ENCODE data around the gene OR5AR1.
"Not testable (repeated sequence)": the region's sequence is repeated elsewhere in the genome, so short reads cannot be mapped to it uniquely, and the experiment has no call there.

The OR5AR1 gene

GRCh38 chr11:56663386-56663785, at the start of gene OR5AR1:
Gene OR5AR1 (plus strand): TSS chr11:56663686. CDS start chr11:56663686, 0 bp downstream.
- no peak for DNase-seq

DNA sequence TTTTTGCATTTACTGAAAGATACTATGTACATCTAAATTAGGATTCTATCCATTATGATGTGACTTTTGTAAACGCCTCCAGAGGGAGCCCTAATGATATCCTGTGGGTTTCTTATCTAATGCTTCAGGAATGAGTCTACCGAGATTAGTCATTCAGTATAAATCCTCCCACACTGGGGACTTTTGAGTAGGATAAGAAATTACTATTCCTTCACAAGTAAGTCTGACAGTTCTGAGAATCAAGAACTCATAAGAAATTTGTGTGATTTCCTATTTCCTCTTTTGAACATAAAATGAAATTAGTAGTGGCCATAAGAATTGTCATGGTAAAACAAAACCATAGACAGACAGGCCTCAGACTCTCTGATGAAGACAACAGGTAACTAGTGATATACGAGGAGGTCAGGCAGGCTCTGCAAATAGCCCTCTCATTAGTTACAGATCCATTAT, 38.8 kb upstream of the OR5AR1 start:
- DNase-seq = no peak

- no peak for DNase-seq
Measured at GRCh38 chr11:56625946-56626345, 37.5 kb upstream of the OR5AR1 start.

- DNase-seq = no peak
Measured at GRCh38 chr11:56632329-56632728, 31.2 kb upstream of the OR5AR1 start.

DNA sequence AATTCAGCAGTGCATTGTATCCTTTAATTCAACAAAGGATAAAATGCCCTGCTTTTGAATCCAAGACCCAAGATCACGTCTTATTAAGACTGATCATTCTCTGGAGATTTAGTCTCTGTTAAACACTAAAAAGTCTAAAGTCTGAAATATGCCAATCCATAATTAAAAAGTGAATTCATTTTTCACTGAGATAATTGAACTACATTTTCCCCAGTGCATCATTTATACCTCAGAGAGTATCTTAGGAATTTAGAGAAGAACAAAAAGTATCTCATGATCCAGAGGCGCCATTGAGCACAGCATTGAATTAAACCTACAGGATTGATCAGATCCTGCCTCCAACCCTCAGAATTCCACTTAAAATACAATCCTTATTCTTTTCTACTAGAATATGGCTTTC, 26.6 kb upstream of the OR5AR1 start:
- DNase-seq = no peak

DNA sequence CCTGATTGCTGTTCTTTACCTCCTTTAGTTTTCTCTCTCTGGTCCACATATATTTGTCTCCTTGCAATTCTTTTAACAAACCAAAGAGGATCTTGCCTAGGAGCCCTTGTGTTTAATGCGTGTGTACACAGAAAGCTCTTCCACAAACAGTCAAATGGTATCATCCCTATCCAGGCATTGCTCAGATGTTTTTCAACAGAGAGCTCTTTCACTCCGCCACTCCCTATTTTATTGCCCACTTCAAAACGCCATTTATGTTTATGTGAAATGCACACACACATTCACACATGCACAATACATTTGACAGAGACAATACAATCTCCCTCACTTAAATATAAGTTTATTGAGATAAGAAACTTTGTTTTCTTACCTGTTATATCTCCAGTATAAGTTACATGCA, 26.0 kb upstream of the OR5AR1 start:
- DNase-seq = no peak

- no peak for DNase-seq
Measured at GRCh38 chr11:56642339-56642738, 21.1 kb upstream of the OR5AR1 start, which contains the start of gene OR5AP2. Gene OR5AP2 (minus strand): TSS chr11:56642439. CDS start chr11:56642439, 0 bp downstream.

GRCh38 chr11:56659755-56660154, 3.7 kb upstream of the OR5AR1 start:
- no peak for DNase-seq

DNA sequence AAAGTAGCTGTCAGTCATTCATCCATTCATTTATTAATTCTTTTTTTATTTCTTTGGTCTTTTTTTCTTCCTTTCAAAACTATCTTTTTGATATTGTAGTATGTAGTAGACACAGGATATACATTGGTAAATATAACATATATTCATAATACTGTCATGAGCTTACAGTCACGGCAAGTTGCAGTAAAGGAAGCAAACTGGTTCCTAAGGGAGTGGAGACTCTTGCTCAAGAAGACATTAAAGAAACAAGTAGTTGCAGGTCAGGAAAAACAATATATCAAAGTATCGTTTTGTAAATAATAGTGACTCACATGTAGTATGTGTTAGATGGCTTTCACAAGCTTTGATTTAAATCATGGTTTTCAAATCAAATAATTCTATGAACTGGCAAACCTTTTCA, 7.5 kb downstream of the OR5AR1 start:
- no peak for DNase-seq

DNA sequence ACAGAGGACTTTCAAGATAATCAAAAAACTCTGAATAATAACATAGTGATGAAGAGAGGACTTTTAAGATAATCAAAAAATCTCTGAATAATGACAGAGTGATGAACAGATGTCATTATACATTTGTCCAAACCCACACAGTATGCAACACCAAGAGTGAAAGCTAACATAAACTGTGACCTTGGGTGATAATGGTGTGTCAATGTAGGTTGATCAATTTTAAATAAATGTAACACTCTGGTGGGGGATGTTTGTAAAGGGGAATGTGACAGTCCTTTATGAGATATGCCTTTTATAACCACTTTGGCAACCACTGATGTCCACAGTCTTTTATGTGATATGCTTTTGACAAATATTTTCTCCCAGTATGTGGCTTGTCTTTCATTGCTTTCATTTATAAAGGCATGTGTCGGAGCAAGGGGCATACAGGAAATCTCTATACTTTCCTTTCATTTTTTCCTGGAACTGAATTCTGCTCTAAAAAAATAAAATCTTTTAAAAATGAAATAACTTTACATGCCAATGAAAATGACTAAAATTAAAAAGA, 25.1 kb downstream of the OR5AR1 start:
- DNase-seq = no peak

- DNase-seq = not testable (repeated sequence)
Measured at GRCh38 chr11:56691179-56691578, 27.7 kb downstream of the OR5AR1 start.

DNA sequence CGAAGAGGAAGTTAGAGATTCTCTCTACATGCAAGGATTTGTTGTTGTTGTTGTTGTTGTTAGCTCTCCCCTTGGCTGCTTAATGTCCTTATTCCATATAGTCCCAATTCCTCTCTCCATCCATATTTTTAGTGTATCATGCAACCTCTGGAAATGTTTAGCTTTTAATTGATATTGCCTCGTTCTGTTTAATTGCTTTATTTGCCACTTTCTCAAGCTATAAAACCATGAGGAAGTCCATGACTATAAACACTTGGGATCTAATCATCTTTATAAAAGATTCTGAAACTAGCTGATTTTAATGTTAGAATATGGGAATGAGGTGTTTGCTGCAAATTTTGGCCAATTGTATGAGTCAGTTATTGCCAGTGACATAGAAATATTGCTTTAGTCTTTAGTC, 29.9 kb downstream of the OR5AR1 start:
- DNase-seq = no peak

DNA sequence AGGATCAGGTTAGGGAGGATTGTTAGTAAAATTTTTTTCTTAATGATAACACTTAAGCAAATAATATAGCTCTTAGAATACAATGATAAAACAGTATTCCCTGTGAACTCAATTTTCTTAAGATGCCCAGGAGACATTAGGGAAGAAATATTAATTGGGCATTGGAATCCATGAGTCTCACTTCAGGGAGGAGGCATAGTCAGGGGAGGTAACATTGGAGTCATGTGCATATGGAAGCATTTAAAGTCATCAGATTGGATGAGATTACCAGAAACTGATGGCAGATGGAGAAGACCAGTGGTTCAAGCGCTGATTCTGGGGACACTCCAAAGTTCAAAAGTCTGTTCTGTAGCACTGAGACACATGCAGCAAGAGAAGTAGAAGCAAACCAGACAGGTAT, 35.3 kb downstream of the OR5AR1 start, which contains the start of gene OR9G1:
Gene OR9G1 (plus strand): TSS at position 301 of the 400 bp plus-strand sequence. CDS start 1,293 bp downstream, outside the sequence.
- DNase-seq = no peak

- DNase-seq = no peak
Measured at GRCh38 chr11:56700242-56700913, 36.9 kb downstream of the OR5AR1 start.

DNA sequence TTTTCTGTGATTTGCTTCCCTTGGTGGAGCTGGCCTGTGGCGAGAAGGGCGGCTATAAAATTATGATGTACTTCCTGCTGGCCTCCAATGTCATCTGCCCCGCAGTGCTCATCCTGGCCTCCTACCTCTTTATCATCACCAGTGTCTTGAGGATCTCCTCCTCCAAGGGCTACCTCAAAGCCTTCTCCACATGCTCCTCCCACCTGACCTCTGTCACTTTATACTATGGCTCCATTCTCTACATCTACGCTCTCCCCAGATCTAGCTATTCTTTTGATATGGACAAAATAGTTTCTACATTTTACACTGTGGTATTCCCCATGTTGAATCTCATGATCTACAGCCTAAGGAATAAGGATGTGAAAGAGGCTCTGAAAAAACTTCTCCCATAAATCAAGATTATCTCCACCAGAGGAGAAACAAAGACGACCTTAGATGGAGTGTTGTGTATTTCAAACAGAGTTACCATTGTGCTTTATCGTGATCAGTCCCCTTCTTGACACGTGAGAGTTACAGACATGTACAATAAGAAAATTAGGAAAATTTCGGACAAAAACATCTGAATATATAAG, 37.5 kb downstream of the OR5AR1 start:
- no peak for DNase-seq

DNA sequence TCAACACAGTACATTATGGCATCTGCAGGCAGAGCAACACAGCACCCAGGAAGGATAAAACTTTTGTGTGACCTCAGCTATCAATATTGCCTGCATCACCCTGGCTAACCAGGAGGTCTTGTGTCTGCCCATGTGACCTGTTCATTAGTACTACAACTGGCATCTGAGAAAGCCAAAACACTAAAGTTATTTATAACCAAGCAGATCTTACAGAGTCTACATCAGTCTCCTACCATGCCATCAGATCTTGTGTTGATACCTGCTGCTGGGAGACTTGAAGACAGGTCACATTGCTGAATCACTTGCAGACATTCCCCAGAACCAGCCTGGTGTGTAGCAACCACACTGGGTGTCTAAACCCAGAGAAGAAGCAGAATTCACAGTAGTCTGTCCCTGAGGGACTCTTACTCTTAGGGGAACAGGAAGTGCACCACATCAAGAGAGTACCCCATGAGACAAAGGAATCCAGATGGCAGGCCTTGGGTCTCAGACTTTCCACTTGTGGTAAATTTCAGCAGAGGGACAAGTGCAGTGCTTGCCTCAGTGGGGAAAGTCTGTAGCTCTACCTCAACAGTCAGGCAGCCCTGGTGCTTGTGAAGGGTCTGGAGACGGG, 42.4 kb downstream of the OR5AR1 start:
- no peak for DNase-seq

GRCh38 chr11:56706486-56706885, 43.0 kb downstream of the OR5AR1 start:
- DNase-seq = no peak

DNA sequence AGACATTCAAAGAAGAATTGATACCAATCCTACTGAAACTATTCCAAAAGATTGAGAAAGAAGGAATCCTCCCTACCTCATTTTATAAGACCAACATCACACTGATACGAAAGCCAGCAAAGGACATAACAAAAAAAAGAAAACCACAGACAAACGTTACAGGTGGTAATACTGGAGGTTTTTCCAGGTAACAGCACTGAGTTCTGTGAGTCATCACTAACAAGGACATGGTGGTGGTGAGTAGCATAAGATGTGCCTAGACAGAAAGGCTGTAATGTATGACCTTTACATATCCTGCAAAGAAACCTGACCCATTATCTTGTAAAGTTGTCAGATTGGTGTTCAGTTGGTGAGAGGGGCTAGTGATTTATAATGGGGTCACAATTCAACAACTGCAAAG, 50.7 kb downstream of the OR5AR1 start:
- DNase-seq = no peak
